ENCODE measurements around the gene PEX6. TPM values are rescaled to one million over a fixed set of nuclear protein-coding genes. Genes with fewer than 3 reads are reported as not detected.

Gene PEX6
- total RNA-seq, 6 experiments from 2014 or later = 20.3 to 31.7 (median 22.4) TPM

DNA sequence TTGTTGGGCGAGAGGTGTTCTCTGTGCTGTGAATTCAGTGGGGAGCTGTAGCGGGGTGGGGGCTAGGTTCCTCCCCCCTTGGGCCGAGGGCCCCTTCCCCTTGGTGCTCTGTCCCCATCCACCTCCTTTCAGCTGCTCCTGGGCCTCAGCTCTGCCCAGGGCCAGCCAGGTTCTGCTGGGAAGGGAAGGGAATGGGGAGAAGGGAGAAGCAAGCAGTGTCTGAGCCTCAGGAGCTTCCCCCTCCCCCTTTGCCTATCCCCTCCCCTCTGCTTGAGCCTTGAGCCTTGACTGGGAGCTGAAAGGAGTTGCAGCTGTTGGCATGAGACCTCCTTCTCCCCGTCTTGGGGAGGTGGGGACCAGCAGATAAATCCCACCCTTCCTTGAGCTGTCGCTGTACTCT lies 41.9 kb upstream of the PEX6 start:
- Mint-ChIP-seq H3K9me3 (no peaks in the 10 kb centered on the region), H3K27me3 (ENCODE audit: insufficient read depth) (no peaks in the 10 kb centered on the region; the same call in none of the 2 replicates), H3K4me3 (peak overlapping the region; percentile 100), H3K4me1 (ENCODE audit: low read depth) (peaks cover 39% of the 10 kb centered on the region), H3K36me3 (ENCODE audit: low read depth) (peaks cover 29% of the 10 kb centered on the region), H3K27ac (peak overlapping the region; percentile 66)
- no peak for DNase-seq
- TF ChIP-seq, protein P1, sequence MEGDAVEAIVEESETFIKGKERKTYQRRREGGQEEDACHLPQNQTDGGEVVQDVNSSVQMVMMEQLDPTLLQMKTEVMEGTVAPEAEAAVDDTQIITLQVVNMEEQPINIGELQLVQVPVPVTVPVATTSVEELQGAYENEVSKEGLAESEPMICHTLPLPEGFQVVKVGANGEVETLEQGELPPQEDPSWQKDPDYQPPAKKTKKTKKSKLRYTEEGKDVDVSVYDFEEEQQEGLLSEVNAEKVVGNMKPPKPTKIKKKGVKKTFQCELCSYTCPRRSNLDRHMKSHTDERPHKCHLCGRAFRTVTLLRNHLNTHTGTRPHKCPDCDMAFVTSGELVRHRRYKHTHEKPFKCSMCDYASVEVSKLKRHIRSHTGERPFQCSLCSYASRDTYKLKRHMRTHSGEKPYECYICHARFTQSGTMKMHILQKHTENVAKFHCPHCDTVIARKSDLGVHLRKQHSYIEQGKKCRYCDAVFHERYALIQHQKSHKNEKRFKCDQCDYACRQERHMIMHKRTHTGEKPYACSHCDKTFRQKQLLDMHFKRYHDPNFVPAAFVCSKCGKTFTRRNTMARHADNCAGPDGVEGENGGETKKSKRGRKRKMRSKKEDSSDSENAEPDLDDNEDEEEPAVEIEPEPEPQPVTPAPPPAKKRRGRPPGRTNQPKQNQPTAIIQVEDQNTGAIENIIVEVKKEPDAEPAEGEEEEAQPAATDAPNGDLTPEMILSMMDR (IDR thresholded peaks at IDR 0.05) = no peak

DNA sequence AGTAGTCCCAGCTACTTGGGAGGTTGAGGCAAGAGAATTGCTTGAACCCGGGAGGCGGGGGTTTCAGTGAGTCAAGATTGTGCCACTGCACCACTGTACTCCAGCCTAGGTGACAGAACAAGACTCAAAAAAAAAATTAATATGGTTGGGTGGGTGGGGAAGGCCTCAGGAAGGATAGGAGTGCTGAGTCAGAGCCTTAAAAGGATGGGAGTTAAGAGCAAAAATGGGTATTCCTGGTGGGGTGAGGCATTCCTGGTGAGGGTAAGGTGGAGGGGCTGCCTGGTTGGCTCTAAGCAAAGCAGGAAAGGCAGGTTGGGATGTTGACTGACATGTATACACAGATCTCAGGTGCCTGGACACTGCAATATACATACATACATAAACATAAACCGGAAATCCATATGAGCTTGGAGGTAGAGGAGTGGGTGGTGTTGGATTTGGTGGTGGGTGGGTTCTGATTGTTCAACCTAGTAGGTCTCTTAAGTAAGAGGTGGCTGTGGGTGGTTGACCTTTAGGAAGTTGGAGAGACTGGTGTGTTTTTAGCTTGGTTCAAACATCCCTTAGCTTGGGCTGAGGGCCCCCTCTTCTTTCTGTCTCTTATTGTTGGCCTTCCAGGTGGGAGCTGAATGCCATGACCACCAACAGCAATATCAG lies 41.2 kb upstream of the PEX6 start:
- no peaks in the 10 kb centered on the region; the same call in none of the 2 replicates for H3K27me3 Mint-ChIP-seq (ENCODE audit: insufficient read depth)
- no peak overlapping the region for H3K4me3 Mint-ChIP-seq
- DNase-seq = no peak
- H3K9me3 Mint-ChIP-seq = no peaks in the 10 kb centered on the region
- H3K36me3 Mint-ChIP-seq (ENCODE audit: low read depth) = peaks cover 29% of the 10 kb centered on the region
- TF ChIP-seq, protein P1 (IDR thresholded peaks at IDR 0.05) = no peak
- H3K4me1 Mint-ChIP-seq (ENCODE audit: low read depth) = peaks cover 43% of the 10 kb centered on the region
- peak overlapping the region; percentile 66 for H3K27ac Mint-ChIP-seq

DNA sequence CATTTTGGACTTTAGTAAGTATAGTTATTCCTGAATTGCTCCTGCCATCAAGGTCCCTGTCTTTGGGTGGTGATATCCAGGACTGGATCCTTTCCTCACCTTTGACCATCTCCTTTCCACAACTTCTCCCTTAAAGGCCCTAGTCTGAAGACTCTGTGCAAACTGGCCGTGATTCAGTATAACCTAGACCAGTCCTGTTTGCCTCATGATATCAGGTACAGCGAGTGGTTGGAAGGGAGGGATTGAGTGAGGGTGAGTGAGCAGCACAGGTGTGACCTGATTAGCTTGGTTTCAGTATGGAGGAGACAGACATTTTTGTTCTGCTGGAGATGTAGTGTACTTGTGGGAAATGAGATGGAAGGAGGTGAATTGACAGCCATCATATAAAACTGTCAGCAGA lies 40.2 kb upstream of the PEX6 start:
- no peak for DNase-seq
- H3K27ac Mint-ChIP-seq = peak overlapping the region; percentile 57
- TF ChIP-seq, protein P1 (IDR thresholded peaks at IDR 0.05) = no peak
- no peak overlapping the region for H3K4me3 Mint-ChIP-seq
- H3K9me3 Mint-ChIP-seq = no peaks in the 10 kb centered on the region
- H3K36me3 Mint-ChIP-seq (ENCODE audit: low read depth) = peaks cover 27% of the 10 kb centered on the region
- H3K4me1 Mint-ChIP-seq (ENCODE audit: low read depth) = peaks cover 45% of the 10 kb centered on the region
- H3K27me3 Mint-ChIP-seq (ENCODE audit: insufficient read depth) = no peaks in the 10 kb centered on the region; the same call in none of the 2 replicates

DNA sequence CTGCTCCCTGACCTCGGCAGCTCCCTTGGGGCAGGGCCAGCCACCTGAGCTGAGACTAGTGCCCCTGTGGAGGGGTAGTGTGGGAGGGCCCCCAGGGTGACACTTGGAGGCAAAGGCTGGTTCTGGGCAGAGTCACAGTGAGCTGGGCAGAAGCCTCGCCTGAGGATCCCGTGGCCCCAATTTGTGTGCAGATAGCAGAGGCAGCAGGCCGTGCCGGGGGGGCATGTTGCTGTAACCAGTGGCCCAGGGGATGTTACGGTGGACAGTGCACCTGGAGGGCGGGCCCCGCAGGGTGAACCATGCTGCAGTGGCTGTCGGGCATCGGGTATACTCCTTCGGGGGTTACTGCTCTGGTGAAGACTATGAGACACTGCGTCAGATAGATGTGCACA lies 38.0 kb upstream of the PEX6 start:
- Mint-ChIP-seq H3K27ac (no peak overlapping the region), H3K27me3 (ENCODE audit: insufficient read depth) (no peaks in the 10 kb centered on the region; the same call in none of the 2 replicates), H3K4me3 (no peak overlapping the region), H3K36me3 (ENCODE audit: low read depth) (peaks cover 38% of the 10 kb centered on the region), H3K4me1 (ENCODE audit: low read depth) (peaks cover 57% of the 10 kb centered on the region), H3K9me3 (no peaks in the 10 kb centered on the region)
- TF ChIP-seq, protein P1 (IDR thresholded peaks at IDR 0.05) = no peak
- DNase-seq = no peak

DNA sequence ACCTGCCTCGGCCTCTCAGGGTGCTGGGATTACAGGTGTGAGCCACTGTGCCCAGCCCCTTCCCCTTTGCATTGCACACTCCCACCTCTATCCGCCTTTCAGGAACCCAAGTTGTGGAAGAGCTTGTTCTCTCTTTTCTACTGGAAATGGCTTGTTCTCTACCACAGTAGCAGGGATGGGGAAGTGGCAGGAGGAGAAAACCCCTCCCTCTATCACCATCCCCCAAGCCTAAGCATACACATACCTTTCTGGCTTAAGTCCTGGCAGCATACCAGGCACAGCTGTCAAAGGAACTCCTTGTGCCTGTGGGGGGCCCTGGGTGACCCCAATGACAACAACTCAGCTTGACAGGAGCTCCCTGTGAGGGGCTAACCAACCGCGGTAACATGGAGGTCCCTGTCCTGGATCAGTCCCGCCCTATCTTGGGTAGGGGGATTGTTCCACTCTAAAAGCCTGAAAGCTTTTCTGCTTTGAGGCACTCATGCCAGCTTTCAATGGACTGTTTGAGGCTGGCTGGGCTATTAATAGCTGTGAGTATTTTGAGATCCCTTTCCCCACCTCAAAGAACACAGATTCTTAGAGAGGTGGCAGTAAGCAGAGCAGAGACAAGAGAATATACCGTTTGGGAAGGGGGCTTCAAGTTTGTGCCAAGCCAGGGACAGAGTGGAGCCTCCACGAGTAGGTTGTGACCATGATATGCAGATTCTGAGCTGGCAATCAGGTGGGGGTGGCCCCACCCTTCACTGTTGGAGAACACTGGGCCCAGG lies 37.4 kb upstream of the PEX6 start:
- Mint-ChIP-seq H3K27ac (peak overlapping the region; percentile 52; the same call in 1 of the 2 replicates), H3K36me3 (ENCODE audit: low read depth) (peaks cover 44% of the 10 kb centered on the region), H3K4me3 (peak overlapping the region; percentile 95), H3K27me3 (ENCODE audit: insufficient read depth) (no peaks in the 10 kb centered on the region; the same call in none of the 2 replicates), H3K4me1 (ENCODE audit: low read depth) (peaks cover 63% of the 10 kb centered on the region), H3K9me3 (no peaks in the 10 kb centered on the region)
- no peak for DNase-seq
- TF ChIP-seq, protein P1 (IDR thresholded peaks at IDR 0.05) = no peak
